Measurements from ENCODE around the gene TGFBI.
"Not testable (repeated sequence)": the region's sequence is repeated elsewhere in the genome, so short reads cannot be mapped to it uniquely, and the experiment has no call there.

TGFBI gene

GRCh38 chr5:136040746-136041415, 12.1 kb downstream of the TGFBI start:
- no peak overlapping the region for H3K4me3 ChIP-seq (ENCODE audit: low read depth, low read length)

GRCh38 chr5:136042156-136042555, 13.4 kb downstream of the TGFBI start:
- DNase-seq (ENCODE audit: low read depth), result no peak
- no peak overlapping the region for H3K4me3 ChIP-seq (ENCODE audit: low read depth, low read length)

More at GRCh38 chr5:136040746-136041415, 12.1 kb downstream of the TGFBI start:
- no peak for DNase-seq (ENCODE audit: low read depth)

- no peak overlapping the region for H3K4me3 ChIP-seq (ENCODE audit: low read depth, low read length)
Observed at GRCh38 chr5:136042665-136043121, 13.9 kb downstream of the TGFBI start.

GRCh38 chr5:136043551-136043950, 14.8 kb downstream of the TGFBI start:
- DNase-seq (ENCODE audit: low read depth), result no peak
- no peak overlapping the region for H3K4me3 ChIP-seq (ENCODE audit: low read depth, low read length)

More at GRCh38 chr5:136042665-136043121, 13.9 kb downstream of the TGFBI start:
- DNase-seq (ENCODE audit: low read depth), result peak; percentile 43

- no peak overlapping the region for H3K4me3 ChIP-seq (ENCODE audit: low read depth, low read length)
- DNase-seq (ENCODE audit: low read depth), result no peak
Observed at GRCh38 chr5:136043968-136044610, 15.3 kb downstream of the TGFBI start.

- DNase-seq (ENCODE audit: low read depth); H3K4me3 ChIP-seq (ENCODE audit: low read depth, low read length): not testable (repeated sequence)
Observed at GRCh38 chr5:136045026-136045425, 16.2 kb downstream of the TGFBI start.

- no peak for DNase-seq (ENCODE audit: low read depth)
- H3K4me3 ChIP-seq (ENCODE audit: low read depth, low read length), result no peak overlapping the region
Observed at GRCh38 chr5:136046246-136046645, 17.5 kb downstream of the TGFBI start.

- no peak for DNase-seq (ENCODE audit: low read depth)
Observed at GRCh38 chr5:136047858-136048257, 19.1 kb downstream of the TGFBI start.

GRCh38 chr5:136048966-136049365, 20.2 kb downstream of the TGFBI start:
- DNase-seq (ENCODE audit: low read depth), result no peak
- H3K4me3 ChIP-seq (ENCODE audit: low read depth, low read length), result no peak overlapping the region

More at GRCh38 chr5:136047858-136048257, 19.1 kb downstream of the TGFBI start:
- no peak overlapping the region for H3K4me3 ChIP-seq (ENCODE audit: low read depth, low read length)

- H3K4me3 ChIP-seq (ENCODE audit: low read depth, low read length), result no peak overlapping the region
- DNase-seq (ENCODE audit: low read depth), result no peak
Observed at GRCh38 chr5:136051486-136052220, 22.9 kb downstream of the TGFBI start.

- no peak for DNase-seq (ENCODE audit: low read depth)
- no peak overlapping the region for H3K4me3 ChIP-seq (ENCODE audit: low read depth, low read length)
Observed at GRCh38 chr5:136052692-136053335, 24.0 kb downstream of the TGFBI start.

- peak; percentile 86 for DNase-seq (ENCODE audit: low read depth)
- H3K4me3 ChIP-seq (ENCODE audit: low read depth, low read length), result no peak overlapping the region
Observed at GRCh38 chr5:136053336-136054141, 24.8 kb downstream of the TGFBI start.

GRCh38 chr5:136054142-136055019, 25.6 kb downstream of the TGFBI start:
- no peak for DNase-seq (ENCODE audit: low read depth)
- no peak overlapping the region for H3K4me3 ChIP-seq (ENCODE audit: low read depth, low read length)

GRCh38 chr5:136055612-136056309, 27.0 kb downstream of the TGFBI start:
- H3K4me3 ChIP-seq (ENCODE audit: low read depth, low read length), result no peak overlapping the region
- no peak for DNase-seq (ENCODE audit: low read depth)

GRCh38 chr5:136056336-136056735, 27.5 kb downstream of the TGFBI start:
- H3K4me3 ChIP-seq (ENCODE audit: low read depth, low read length), result no peak overlapping the region
- DNase-seq (ENCODE audit: low read depth), result no peak

- DNase-seq (ENCODE audit: low read depth), result no peak
- H3K4me3 ChIP-seq (ENCODE audit: low read depth, low read length), result no peak overlapping the region
Observed at GRCh38 chr5:136056771-136057335, 28.1 kb downstream of the TGFBI start.

- no peak overlapping the region for H3K4me3 ChIP-seq (ENCODE audit: low read depth, low read length)
- DNase-seq (ENCODE audit: low read depth), result peak; percentile 60
Observed at GRCh38 chr5:136057401-136058038, 28.7 kb downstream of the TGFBI start.

Data from skeletal muscle cell (primary cell).